Coronary artery (tissue), 2 donors: ENCODE results near the gene DIAPH3.

Source experiments
- DNase-seq: peaks from one replicate; pipeline ENCODE4 v3.0.0-alpha.2; 2017; ENCODE audit warnings: low spot score
- H3K27ac ChIP-seq, 2 donors: fragments of 200-600 bp; sonication (generic); one replicate each; pipeline ENCODE4 v1.5.1; 2016 to 2019
- H3K4me3 ChIP-seq: fragments of 200-600 bp; sonication (generic); 2 replicates; pipeline ENCODE4 v1.5.1; 2016; ENCODE audit warnings: mild to moderate bottlenecking, moderate library complexity
- TF ChIP-seq, protein P1 (sequence below): fragments of 200-600 bp; sonication (generic); IDR thresholded peaks from one replicate; pipeline ENCODE4 v1.5.1; 2019; ENCODE audit warnings: antibody characterized with exemption

DIAPH3 gene

DNA sequence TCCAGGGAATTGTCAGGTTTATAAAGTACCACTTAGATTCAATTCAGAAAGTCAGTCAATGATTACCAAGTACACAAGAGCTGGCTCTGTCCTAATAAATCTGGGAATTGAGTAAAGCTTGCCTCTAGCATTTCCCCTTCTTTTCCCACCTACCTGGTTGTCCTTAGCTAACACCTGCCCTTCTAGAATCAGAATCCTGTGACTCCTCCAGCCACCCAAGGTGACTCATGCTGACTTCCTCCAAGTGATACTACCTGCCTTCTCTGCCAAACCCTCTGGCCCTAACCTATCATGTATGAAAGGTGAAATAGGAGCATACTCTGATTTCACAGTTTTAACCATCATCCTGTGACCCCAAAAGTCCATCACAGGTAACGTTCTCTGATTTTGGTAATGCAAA lies 151.2 kb downstream of the DIAPH3 start:
- no peak for DNase-seq
- TF ChIP-seq, protein P1, sequence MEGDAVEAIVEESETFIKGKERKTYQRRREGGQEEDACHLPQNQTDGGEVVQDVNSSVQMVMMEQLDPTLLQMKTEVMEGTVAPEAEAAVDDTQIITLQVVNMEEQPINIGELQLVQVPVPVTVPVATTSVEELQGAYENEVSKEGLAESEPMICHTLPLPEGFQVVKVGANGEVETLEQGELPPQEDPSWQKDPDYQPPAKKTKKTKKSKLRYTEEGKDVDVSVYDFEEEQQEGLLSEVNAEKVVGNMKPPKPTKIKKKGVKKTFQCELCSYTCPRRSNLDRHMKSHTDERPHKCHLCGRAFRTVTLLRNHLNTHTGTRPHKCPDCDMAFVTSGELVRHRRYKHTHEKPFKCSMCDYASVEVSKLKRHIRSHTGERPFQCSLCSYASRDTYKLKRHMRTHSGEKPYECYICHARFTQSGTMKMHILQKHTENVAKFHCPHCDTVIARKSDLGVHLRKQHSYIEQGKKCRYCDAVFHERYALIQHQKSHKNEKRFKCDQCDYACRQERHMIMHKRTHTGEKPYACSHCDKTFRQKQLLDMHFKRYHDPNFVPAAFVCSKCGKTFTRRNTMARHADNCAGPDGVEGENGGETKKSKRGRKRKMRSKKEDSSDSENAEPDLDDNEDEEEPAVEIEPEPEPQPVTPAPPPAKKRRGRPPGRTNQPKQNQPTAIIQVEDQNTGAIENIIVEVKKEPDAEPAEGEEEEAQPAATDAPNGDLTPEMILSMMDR: no peak
- H3K27ac ChIP-seq: no peak overlapping the region
- no peak overlapping the region for H3K4me3 ChIP-seq

DNA sequence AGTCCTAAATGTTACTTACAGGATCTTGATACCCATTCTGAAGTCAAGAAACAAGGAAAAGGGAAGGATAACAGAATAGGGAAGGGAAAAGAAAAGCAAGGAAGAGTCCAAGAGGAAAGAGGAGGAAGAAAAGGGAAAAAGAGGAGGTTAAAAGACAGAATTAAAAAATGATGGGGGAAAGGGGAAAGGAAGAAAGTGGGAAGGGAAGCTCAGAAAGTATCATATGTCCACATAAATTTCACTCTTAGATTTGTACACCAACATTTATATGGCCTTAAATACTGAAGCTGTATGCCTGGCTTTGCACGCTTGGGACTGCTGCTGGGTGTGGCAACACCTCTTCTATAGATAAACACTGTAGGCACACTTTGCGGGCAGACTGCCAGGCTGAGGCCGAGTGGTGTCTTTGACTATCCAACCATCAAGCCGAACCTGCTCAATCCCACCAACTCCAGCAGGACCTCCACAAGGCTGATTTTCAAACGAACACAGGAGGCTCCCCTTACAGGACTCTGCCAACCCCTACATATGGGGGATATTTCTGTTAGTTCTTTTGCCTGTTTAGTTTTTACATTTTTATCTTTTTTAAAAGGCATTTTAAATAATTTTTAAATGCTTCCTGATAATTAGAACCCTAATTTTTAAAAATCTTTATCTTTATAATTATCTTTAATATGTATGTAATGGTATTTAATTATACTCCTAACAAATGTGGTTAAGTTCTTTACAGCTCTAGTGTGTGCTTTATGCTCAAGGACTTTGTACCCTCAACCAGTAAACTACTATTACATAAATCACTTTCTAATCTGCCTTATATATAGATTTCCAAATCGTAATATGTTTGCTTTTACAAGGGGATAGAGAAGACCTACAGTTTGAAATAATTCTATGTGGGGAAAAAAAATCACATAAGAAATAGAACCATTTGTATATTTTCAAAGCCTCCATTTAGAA lies 154.2 kb downstream of the DIAPH3 start:
- Histone ChIP-seq H3K27ac (no peak overlapping the region), H3K4me3 (no peak overlapping the region)
- TF ChIP-seq, protein P1: no peak
- DNase-seq: no peak

DNA sequence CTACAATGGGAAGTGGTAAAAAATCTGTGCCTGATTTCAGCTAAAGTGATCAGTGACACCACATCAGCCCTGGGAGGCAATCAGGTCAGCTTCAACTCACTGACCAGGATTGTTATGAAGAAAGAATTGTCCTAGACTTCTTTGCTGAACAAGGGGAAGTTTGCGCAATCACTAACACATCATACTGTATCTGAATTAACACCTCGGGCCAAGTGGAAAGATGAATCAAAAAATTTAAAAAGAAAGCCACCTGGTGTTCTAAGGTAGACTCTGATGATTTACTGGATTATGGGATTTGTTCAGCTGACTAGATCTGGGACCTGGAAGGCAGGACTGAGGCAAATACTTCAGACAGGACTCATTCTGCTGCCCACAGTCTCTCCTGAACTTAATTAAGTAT lies 161.8 kb downstream of the DIAPH3 start:
- Histone ChIP-seq H3K27ac (no peak overlapping the region), H3K4me3 (no peak overlapping the region)
- DNase-seq: no peak
- TF ChIP-seq, protein P1: no peak

DNA sequence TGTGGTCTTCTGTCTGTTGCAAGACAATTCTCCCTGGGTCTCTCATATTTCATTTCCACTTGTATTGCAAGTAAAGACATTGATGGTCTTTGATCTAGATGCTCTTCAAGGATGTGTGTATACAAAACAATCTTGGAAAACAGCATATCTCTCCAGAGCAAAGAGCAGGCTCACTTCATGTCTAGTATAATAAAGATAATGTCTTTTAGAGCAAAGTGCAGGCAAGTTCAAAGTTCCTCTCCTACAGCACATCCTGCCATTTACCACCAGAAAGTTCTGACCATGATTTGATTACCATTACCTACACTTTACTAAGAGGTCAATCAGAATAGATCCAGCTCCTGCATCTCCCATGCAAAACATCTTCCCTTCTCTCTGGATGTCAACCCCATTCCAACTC lies 162.8 kb downstream of the DIAPH3 start:
- TF ChIP-seq, protein P1: no peak
- no peak for DNase-seq
- Histone ChIP-seq H3K27ac (no peak overlapping the region), H3K4me3 (no peak overlapping the region)

DNA sequence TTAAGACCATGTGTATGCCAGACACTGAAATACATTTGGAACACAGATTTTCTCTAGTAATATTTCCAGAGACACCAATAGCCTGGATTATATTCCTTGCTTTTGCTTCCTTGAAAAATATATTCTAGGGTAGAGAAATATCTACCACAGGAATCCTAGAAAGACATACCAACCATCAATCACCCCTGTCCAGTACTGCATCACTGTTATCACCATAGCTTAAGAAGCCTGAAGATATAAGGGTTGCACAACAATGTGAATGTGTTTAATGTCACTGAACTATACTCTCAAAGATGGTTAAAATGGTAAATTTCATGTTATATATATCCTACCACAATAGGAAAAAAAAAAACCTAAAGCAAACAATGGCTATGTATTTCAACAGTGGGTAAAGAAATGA lies 163.6 kb downstream of the DIAPH3 start:
- TF ChIP-seq, protein P1: no peak
- no peak overlapping the region for H3K4me3 ChIP-seq
- H3K27ac ChIP-seq: no peak overlapping the region
- DNase-seq: no peak

DNA sequence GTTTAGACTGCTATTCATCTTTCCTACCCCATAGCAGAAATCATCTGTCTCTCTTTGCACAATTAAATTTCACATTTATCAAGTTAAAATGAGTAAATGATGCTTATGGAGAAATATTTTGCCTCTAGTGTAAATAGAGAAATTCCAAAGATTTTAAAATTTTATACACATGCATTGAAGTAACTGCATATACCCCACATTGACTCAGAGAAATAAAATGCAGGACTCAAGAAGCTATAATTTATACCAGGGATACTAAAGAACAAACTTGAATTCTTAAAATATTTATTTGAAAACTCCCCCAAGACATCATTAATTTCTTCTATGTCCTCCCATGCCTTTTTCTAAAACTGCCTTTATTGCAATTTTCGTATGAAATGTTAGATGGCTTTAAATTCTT lies 165.8 kb downstream of the DIAPH3 start:
- Histone ChIP-seq H3K27ac (no peak overlapping the region), H3K4me3 (no peak overlapping the region)
- DNase-seq: no peak
- TF ChIP-seq, protein P1: no peak

DNA sequence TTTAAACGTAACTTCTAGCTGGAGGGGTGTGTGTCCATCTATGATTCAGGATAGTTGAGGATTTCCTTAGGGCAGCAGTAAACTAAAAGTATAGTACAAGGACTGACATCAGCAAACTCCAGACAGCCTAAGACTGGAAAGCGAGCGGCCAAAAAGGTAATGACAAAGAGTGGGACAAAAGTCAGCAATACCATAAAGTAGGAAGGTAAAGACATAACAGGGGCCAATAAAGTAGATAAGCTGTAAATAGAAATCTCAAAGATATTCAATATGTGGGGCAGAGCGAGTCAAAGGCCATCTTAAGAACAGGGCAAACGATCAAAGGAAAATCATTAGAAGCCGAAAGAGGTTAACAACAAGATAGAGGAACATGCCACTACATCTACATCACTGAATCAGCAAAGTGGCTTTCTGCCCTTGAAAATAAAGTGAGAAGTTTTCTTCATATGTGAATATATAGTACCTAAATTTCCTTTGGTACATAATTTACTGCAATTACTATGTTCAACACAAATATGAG lies 167.2 kb downstream of the DIAPH3 start:
- TF ChIP-seq, protein P1: no peak

More for the DNA sequence above, 167.2 kb downstream of the DIAPH3 start:
- Histone ChIP-seq H3K4me3 (no peak overlapping the region), H3K27ac (no peak overlapping the region)
- DNase-seq: no peak
